Measurements from ENCODE around the gene LBHD1.

The LBHD1 gene

GRCh38 chr11:62646825-62647608, 25.1 kb downstream of the LBHD1 start:
- H3K4me3 ChIP-seq (ENCODE audit: low read length): peak overlapping the region; percentile 24; the same call in 1 of the 2 replicates
- TF ChIP-seq, protein P1, sequence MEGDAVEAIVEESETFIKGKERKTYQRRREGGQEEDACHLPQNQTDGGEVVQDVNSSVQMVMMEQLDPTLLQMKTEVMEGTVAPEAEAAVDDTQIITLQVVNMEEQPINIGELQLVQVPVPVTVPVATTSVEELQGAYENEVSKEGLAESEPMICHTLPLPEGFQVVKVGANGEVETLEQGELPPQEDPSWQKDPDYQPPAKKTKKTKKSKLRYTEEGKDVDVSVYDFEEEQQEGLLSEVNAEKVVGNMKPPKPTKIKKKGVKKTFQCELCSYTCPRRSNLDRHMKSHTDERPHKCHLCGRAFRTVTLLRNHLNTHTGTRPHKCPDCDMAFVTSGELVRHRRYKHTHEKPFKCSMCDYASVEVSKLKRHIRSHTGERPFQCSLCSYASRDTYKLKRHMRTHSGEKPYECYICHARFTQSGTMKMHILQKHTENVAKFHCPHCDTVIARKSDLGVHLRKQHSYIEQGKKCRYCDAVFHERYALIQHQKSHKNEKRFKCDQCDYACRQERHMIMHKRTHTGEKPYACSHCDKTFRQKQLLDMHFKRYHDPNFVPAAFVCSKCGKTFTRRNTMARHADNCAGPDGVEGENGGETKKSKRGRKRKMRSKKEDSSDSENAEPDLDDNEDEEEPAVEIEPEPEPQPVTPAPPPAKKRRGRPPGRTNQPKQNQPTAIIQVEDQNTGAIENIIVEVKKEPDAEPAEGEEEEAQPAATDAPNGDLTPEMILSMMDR (conservative IDR thresholded peaks at IDR 0.05; ENCODE audit: low read length): no peak
- no peak for DNase-seq (ENCODE audit: low read depth)

GRCh38 chr11:62645946-62646824, 25.9 kb downstream of the LBHD1 start, which contains the start of gene GANAB:
TSS of gene GANAB (minus strand) at chr11:62646613. CDS start at chr11:62646599, 14 bp downstream.
- DNase-seq (ENCODE audit: low read depth): peak; percentile 97
- peak within 1 kb of the TSS; percentile 75 for H3K4me3 ChIP-seq (ENCODE audit: low read length)
- TF ChIP-seq, protein P1 (conservative IDR thresholded peaks at IDR 0.05; ENCODE audit: low read length): no peak

- TF ChIP-seq, protein P1 (conservative IDR thresholded peaks at IDR 0.05; ENCODE audit: low read length): no peak
- DNase-seq (ENCODE audit: low read depth): no peak
- peak overlapping the region; percentile 75 for H3K4me3 ChIP-seq (ENCODE audit: low read length)
Observed at GRCh38 chr11:62645671-62645945, 26.5 kb downstream of the LBHD1 start.

GRCh38 chr11:62644220-62644619, 27.8 kb downstream of the LBHD1 start:
- DNase-seq (ENCODE audit: low read depth): no peak
- TF ChIP-seq, protein P1 (conservative IDR thresholded peaks at IDR 0.05; ENCODE audit: low read length): no peak
- no peak overlapping the region for H3K4me3 ChIP-seq (ENCODE audit: low read length)

- TF ChIP-seq, protein P1 (conservative IDR thresholded peaks at IDR 0.05; ENCODE audit: low read length): no peak
- no peak for DNase-seq (ENCODE audit: low read depth)
- H3K4me3 ChIP-seq (ENCODE audit: low read length): no peak overlapping the region
Observed at GRCh38 chr11:62632492-62632891, 39.6 kb downstream of the LBHD1 start.

- no peak overlapping the region for H3K4me3 ChIP-seq (ENCODE audit: low read length)
- DNase-seq (ENCODE audit: low read depth): no peak
- TF ChIP-seq, protein P1 (conservative IDR thresholded peaks at IDR 0.05; ENCODE audit: low read length): no peak
Observed at GRCh38 chr11:62627713-62628112, 44.4 kb downstream of the LBHD1 start.

Measured in AG10803 (cell line).